Glomerular visceral epithelial cell (primary cell): ENCODE data around the gene HHIPL1.

ENCODE experiments used
- DNase-seq: peaks from one replicate; pipeline ENCODE4 v3.0.0-alpha.2; 2016; ENCODE audit errors: extremely low spot score

The HHIPL1 gene

GRCh38 chr14:99675382-99675835, 30.5 kb downstream of the HHIPL1 start:
- DNase-seq: no peak

- DNase-seq: no peak
Measured at GRCh38 chr14:99675951-99676350, 31.0 kb downstream of the HHIPL1 start.

GRCh38 chr14:99676657-99677056, 31.7 kb downstream of the HHIPL1 start:
- DNase-seq: peak; percentile 20

- no peak for DNase-seq
Measured at GRCh38 chr14:99677231-99678140, 32.6 kb downstream of the HHIPL1 start.

GRCh38 chr14:99678198-99678597, 33.3 kb downstream of the HHIPL1 start:
- DNase-seq: no peak

GRCh38 chr14:99679111-99679510, 34.2 kb downstream of the HHIPL1 start:
- DNase-seq: no peak

GRCh38 chr14:99679543-99679942, 34.6 kb downstream of the HHIPL1 start:
- no peak for DNase-seq

GRCh38 chr14:99679996-99680395, 35.1 kb downstream of the HHIPL1 start:
- no peak for DNase-seq

GRCh38 chr14:99681101-99681831, 36.3 kb downstream of the HHIPL1 start:
- no peak for DNase-seq

- DNase-seq: no peak
Measured at GRCh38 chr14:99681832-99682148, 36.9 kb downstream of the HHIPL1 start.

- DNase-seq: peak; percentile 79
Measured at GRCh38 chr14:99682809-99683618, 38.1 kb downstream of the HHIPL1 start.

GRCh38 chr14:99683619-99684409, 38.9 kb downstream of the HHIPL1 start, which contains the start of gene CYP46A1:
CYP46A1 (plus strand) TSS chr14:99684298; CDS start chr14:99684418, 120 bp downstream.
- DNase-seq: peak; percentile 100

- no peak for DNase-seq
Measured at GRCh38 chr14:99684410-99684934, 39.5 kb downstream of the HHIPL1 start.

- no peak for DNase-seq
Measured at GRCh38 chr14:99685151-99685591, 40.2 kb downstream of the HHIPL1 start.

- DNase-seq: no peak
Measured at GRCh38 chr14:99685596-99685995, 40.7 kb downstream of the HHIPL1 start.

- DNase-seq: no peak
Measured at GRCh38 chr14:99686557-99687283, 41.8 kb downstream of the HHIPL1 start.

GRCh38 chr14:99687284-99688209, 42.6 kb downstream of the HHIPL1 start:
- no peak for DNase-seq

GRCh38 chr14:99688210-99688581, 43.3 kb downstream of the HHIPL1 start:
- no peak for DNase-seq

- no peak for DNase-seq
Measured at GRCh38 chr14:99688629-99689028, 43.7 kb downstream of the HHIPL1 start.
